CD4-positive, alpha-beta T cell treated with Interleukin-4 for 4 hours (primary cell): ENCODE measurements around the gene CACTIN.
"Not testable (repeated sequence)": the region's sequence is repeated elsewhere in the genome, so short reads cannot be mapped to it uniquely, and the experiment has no call there.

Experiments
- DNase-seq: peaks from one replicate; pipeline ENCODE4 v3.0.0-alpha.2; 2020

The CACTIN gene

GRCh38 chr19:3645067-3645396 is 18.4 kb upstream of the CACTIN start:
- no peak for DNase-seq

GRCh38 chr19:3644351-3645066 is 17.9 kb upstream of the CACTIN start:
- no peak for DNase-seq

- DNase-seq: no peak
These were observed 17.2 kb upstream of the CACTIN start for GRCh38 chr19:3643674-3644313.

- DNase-seq: no peak
These were observed 16.5 kb upstream of the CACTIN start for GRCh38 chr19:3642987-3643673.

- no peak for DNase-seq
These were observed 15.7 kb upstream of the CACTIN start for GRCh38 chr19:3642296-3642695.

- DNase-seq: no peak
These were observed 15.1 kb upstream of the CACTIN start for GRCh38 chr19:3641515-3642269.

GRCh38 chr19:3639479-3639878 is 12.9 kb upstream of the CACTIN start:
- DNase-seq: no peak

GRCh38 chr19:3638208-3639193 is 11.9 kb upstream of the CACTIN start:
- no peak for DNase-seq

- DNase-seq: no peak
These were observed 11.0 kb upstream of the CACTIN start for GRCh38 chr19:3637621-3638020.

GRCh38 chr19:3636962-3637361 is 10.4 kb upstream of the CACTIN start:
- DNase-seq: no peak

GRCh38 chr19:3636506-3636905 is 9.9 kb upstream of the CACTIN start:
- no peak for DNase-seq

- no peak for DNase-seq
These were observed 8.0 kb upstream of the CACTIN start for GRCh38 chr19:3634496-3635045.

- DNase-seq: no peak
These were observed 7.0 kb upstream of the CACTIN start for GRCh38 chr19:3633559-3633988.

- DNase-seq: no peak
These were observed 6.4 kb upstream of the CACTIN start for GRCh38 chr19:3632739-3633558.

GRCh38 chr19:3632098-3632497 is 5.5 kb upstream of the CACTIN start:
- DNase-seq: no peak

GRCh38 chr19:3631053-3631861 is 4.7 kb upstream of the CACTIN start:
- DNase-seq: no peak

- not testable (repeated sequence) for DNase-seq
These were observed 2.2 kb upstream of the CACTIN start for GRCh38 chr19:3628766-3629165.

- DNase-seq: no peak
These were observed 747 bp upstream of the CACTIN start for GRCh38 chr19:3627351-3627723.

- no peak for DNase-seq
These were observed 556 bp downstream of the CACTIN start for GRCh38 chr19:3625996-3626472.

GRCh38 chr19:3623716-3624115 is 2.9 kb downstream of the CACTIN start:
- DNase-seq: no peak
